K562 (cell line): ENCODE measurements around the gene CHD3. TPM values are rescaled to one million over a fixed set of nuclear protein-coding genes. Genes with fewer than 3 reads are reported as not detected.
A peak's percentile ranks its signal among the peaks of the same experiment; 100 is the strongest.

Experiments
- ARID4B ChIP-seq: sonication (generic); formaldehyde crosslinking; IDR thresholded peaks from 2 replicates; pipeline ENCODE4 v1.8.0; 2022; ENCODE audit warnings: mild to moderate bottlenecking, missing genetic modification reagents
- CREB3L1 ChIP-seq: fragments of 450-650 bp; IDR thresholded peaks from 2 replicates; pipeline ENCODE4 v1.6.1; 2014; ENCODE audit warnings: low read depth, mild to moderate bottlenecking, moderate library complexity, borderline replicate concordance
- EGR1 ChIP-seq: fragments of 450-650 bp; conservative IDR thresholded peaks from 2 replicates; pipeline ENCODE4 v1.6.1; 2017; ENCODE audit warnings: mild to moderate bottlenecking
- FOS ChIP-seq: IDR thresholded peaks from 3 replicates; pipeline ENCODE4 v1.6.1; 2011; ENCODE audit not compliant: insufficient read length; ENCODE audit errors: extremely low read depth
- HNRNPH1 ChIP-seq: fragments of 200-400 bp; formaldehyde crosslinking; optimal IDR thresholded peaks from 2 replicates; pipeline ENCODE3; 2017; ENCODE audit warnings: low read depth, mild to moderate bottlenecking, low read length, moderate library complexity
- HNRNPK ChIP-seq: fragments of 200-400 bp; formaldehyde crosslinking; IDR thresholded peaks from one replicate; pipeline ENCODE4 v1.6.1; 2018; ENCODE audit warnings: mild to moderate bottlenecking, low read depth, low read length; ENCODE audit not compliant: poor library complexity, severe bottlenecking
- ILF3 ChIP-seq: fragments of 450-650 bp; IDR thresholded peaks from 2 replicates; pipeline ENCODE4 v1.6.1; 2018; ENCODE audit warnings: antibody characterized with exemption, mild to moderate bottlenecking, moderate library complexity, borderline replicate concordance
- JUND ChIP-seq, 2 experiments: IDR thresholded peaks; 2 replicates in 1 of 2; 3 replicates in 1 of 2; pipeline ENCODE4 v1.6.1; 2011; ENCODE audit warnings: borderline replicate concordance in 2 of 2, low read depth in 2 of 2, low read length in 2 of 2, improper control_type of control experiment in 1 of 2, missing biosample characterization in 1 of 2, missing genetic modification characterization in 1 of 2, missing genetic modification reagents in 1 of 2
- L3MBTL2 ChIP-seq: fragments of 450-650 bp; IDR thresholded peaks from 2 replicates; pipeline ENCODE4 v1.6.1; 2016; ENCODE audit warnings: mild to moderate bottlenecking, moderate library complexity
- NBN ChIP-seq: fragments of 450-650 bp; IDR thresholded peaks from 2 replicates; pipeline ENCODE4 v1.6.1; 2016; ENCODE audit warnings: low read depth, mild to moderate bottlenecking
- NCOA6 ChIP-seq: fragments of 450-650 bp; IDR thresholded peaks from 2 replicates; pipeline ENCODE4 v1.6.1; 2017; ENCODE audit warnings: mild to moderate bottlenecking
- OTX1 ChIP-seq: fragments of 450-650 bp; formaldehyde crosslinking; IDR thresholded peaks from 2 replicates; pipeline ENCODE4 v1.4.0; 2022; ENCODE audit warnings: mild to moderate bottlenecking
- RB1 ChIP-seq: fragments of 450-650 bp; IDR thresholded peaks from 2 replicates; pipeline ENCODE4 v1.6.1; 2017; ENCODE audit warnings: low read depth, mild to moderate bottlenecking
- SETDB1 ChIP-seq: IDR thresholded peaks from one replicate; pipeline ENCODE4 v1.6.1; 2012; ENCODE audit warnings: low read length, control low read depth, inconsistent platforms
- SNAPC5 ChIP-seq: fragments of 250-450 bp; sonication (Bioruptor Pico); IDR thresholded peaks from 2 replicates; pipeline ENCODE4 v1.8.0; 2021; ENCODE audit warnings: moderate library complexity, mild to moderate bottlenecking, inconsistent platforms
- SRSF3 ChIP-seq: fragments of 200-400 bp; formaldehyde crosslinking; IDR thresholded peaks from 2 replicates; pipeline ENCODE4 v1.6.1; 2016; ENCODE audit warnings: mild to moderate bottlenecking, low read length, moderate library complexity; ENCODE audit not compliant: insufficient read depth
- TAF9B ChIP-seq: fragments of 450-650 bp; IDR thresholded peaks from 2 replicates; pipeline ENCODE4 v1.6.1; 2018; ENCODE audit warnings: mild to moderate bottlenecking; ENCODE audit not compliant: partially characterized antibody
- VEZF1 ChIP-seq: fragments of 200-800 bp; sonication (Bioruptor generic); IDR thresholded peaks from 2 replicates; pipeline ENCODE4 v1.6.1; 2017; ENCODE audit warnings: missing genetic modification characterization, missing compliant biosample characterization
- WHSC1 ChIP-seq: IDR thresholded peaks from one replicate; pipeline ENCODE4 v1.6.1; 2012; ENCODE audit warnings: low read length, control low read depth, inconsistent platforms
- ZNF184 ChIP-seq: sonication (generic); formaldehyde crosslinking; IDR thresholded peaks from 2 replicates; pipeline ENCODE4 v1.5.0; 2020; ENCODE audit warnings: missing genetic modification reagents
- ZNF3 ChIP-seq: fragments of 250-450 bp; sonication (Bioruptor Pico); IDR thresholded peaks from 2 replicates; pipeline ENCODE4 v1.5.0; 2021; ENCODE audit warnings: mild to moderate bottlenecking, moderate library complexity
- polyA plus RNA-seq, 8 experiments: library from polyadenylated mRNA; depleted of rRNA in 4 of 8; stranded (reverse) in 5 of 8; unstranded in 3 of 8; fragments of >200 nt; fragmentation: Nextera tagmentation in 2 of 8; fragmentation: Illumina TruSeq in 1 of 8; extraction: Ambion mirVana in 2 of 8; extraction: Trizol in 1 of 8; gene quantifications; 2 replicates each; pipeline versions ENCODE4 v1.2.1 to v1.2.3, GENCODE V29; 2011 to 2014; ENCODE audit warnings: inconsistent platforms in 1 of 8, missing spikeins in 1 of 8
- total RNA-seq, 7 experiments: library from RNA; depleted of rRNA in 6 of 7; stranded (reverse); fragments of >200 nt in 6 of 7; fragmentation: Illumina TruSeq in 2 of 7; extraction: Trizol in 2 of 7; gene quantifications; 2 replicates each; pipeline versions ENCODE4 v1.2.1 to v1.2.3, GENCODE V29; 2011 to 2021; ENCODE audit warnings: low replicate concordance in 1 of 7

The CHD3 gene
- total and polyA plus RNA-seq, 9 of the 15 experiments (the other 6 are each of a cell fraction or from before 2014, with no cell fraction given) = 0.39 to 38.2 (median 21.2) TPM

- TF ChIP-seq SNAPC5 (CRISPR knock-in tag) (no peak), NBN (peak; percentile 97), VEZF1 (peak; percentile 83), OTX1 (no peak), HNRNPK (no peak), JUND (IDR thresholded peaks at IDR 0.05; ENCODE audit: borderline replicate concordance, low read depth, low read length) (peak; percentile 99), JUND (tag; IDR thresholded peaks at IDR 0.05; ENCODE audit: borderline replicate concordance, low read depth, low read length) (peak; percentile 93; the same call in 2 of the 3 replicates), SETDB1 (no peak), ARID4B (CRISPR knock-in tag) (no peak), SRSF3 (no peak), ZNF184 (CRISPR knock-in tag) (no peak), L3MBTL2 (peak; percentile 49; the same call in 1 of the 2 replicates), EGR1 (peak; percentile 74), CREB3L1 (peak; percentile 54; the same call in 1 of the 2 replicates), WHSC1 (no peak), HNRNPH1 (no peak), NCOA6 (no peak), ZNF3 (CRISPR knock-in tag) (no peak), FOS (no peak), TAF9B (peak; percentile 46), RB1 (no peak), ILF3 (no peak)
Measured at GRCh38 chr17:7931709-7932482, 43.3 kb downstream of the CHD3 start, which contains the start of the genes CNTROB and TRAPPC1 (continued).
